Mammary epithelial cell (primary cell): Measurements from ENCODE around the gene IL17RA.

Experiments used
- EZH2 ChIP-seq: IDR thresholded peaks from 2 replicates; pipeline ENCODE4 v1.6.1; 2012; ENCODE audit warnings: low read length, inconsistent platforms, borderline replicate concordance
- TF ChIP-seq, protein P1 (sequence below), 2 donors: IDR thresholded peaks in 1 of 2; conservative IDR thresholded peaks in 1 of 2; 2 replicates each; pipeline ENCODE4 v1.5.1; 2011 to 2012; ENCODE audit warnings: inconsistent platforms in 2 of 2, low read length in 2 of 2, mild to moderate bottlenecking in 2 of 2, control low read depth in 1 of 2, low read depth in 1 of 2; ENCODE audit not compliant: insufficient read depth in 1 of 2; ENCODE audit errors: extremely low read depth in 1 of 2

DNA sequence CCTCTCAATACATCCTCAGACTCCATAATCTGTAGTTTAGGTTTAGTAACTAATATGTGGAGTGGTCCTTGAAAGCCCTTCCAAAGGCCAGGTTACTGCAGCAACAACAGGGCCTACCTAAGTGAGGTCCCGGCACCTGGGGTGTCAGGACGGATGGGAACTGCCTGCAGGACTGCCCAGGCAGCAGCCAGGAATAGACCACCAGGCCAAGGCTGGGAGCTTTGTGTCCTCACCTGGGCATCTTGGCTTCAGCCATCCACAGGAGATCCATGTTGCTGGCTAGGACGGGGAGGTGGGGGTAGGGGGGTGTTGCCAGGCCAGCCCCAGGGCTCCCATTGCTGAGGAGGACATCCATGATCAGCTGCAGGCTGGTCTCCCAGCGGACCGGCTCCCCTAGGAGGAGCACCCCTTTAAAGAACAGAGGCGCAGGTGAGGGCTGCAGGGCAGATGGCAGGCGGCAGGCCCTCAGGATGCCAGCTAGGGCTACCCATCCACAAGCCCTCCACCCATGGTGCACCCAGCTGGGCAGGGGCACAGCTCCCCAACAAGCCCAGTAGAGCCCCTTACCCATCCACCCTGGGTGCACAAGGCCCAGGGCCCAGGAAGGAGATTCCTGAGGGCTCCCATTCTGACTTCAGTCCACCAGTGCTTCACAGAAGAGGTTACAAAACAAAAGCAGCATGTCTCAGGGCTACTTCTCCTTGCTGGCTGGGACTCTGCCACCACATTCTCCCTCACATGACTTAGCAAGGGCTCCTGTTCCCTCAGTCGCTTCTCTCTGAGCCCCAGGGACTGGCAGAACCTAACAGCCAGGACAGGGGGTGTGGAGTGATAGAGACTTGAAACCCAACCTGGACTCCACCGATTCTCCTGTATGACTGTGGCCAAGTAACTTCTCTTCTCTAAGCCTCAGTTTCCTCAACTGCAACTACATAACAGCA, 56.3 kb downstream of the IL17RA start:
- TF ChIP-seq, protein P1, sequence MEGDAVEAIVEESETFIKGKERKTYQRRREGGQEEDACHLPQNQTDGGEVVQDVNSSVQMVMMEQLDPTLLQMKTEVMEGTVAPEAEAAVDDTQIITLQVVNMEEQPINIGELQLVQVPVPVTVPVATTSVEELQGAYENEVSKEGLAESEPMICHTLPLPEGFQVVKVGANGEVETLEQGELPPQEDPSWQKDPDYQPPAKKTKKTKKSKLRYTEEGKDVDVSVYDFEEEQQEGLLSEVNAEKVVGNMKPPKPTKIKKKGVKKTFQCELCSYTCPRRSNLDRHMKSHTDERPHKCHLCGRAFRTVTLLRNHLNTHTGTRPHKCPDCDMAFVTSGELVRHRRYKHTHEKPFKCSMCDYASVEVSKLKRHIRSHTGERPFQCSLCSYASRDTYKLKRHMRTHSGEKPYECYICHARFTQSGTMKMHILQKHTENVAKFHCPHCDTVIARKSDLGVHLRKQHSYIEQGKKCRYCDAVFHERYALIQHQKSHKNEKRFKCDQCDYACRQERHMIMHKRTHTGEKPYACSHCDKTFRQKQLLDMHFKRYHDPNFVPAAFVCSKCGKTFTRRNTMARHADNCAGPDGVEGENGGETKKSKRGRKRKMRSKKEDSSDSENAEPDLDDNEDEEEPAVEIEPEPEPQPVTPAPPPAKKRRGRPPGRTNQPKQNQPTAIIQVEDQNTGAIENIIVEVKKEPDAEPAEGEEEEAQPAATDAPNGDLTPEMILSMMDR (conservative IDR thresholded peaks at IDR 0.05 in 1 of 2, IDR thresholded peaks at IDR 0.05 in 1 of 2; ENCODE audit: extremely low read depth in 1 of 2, insufficient read depth in 1 of 2, low read depth in 1 of 2, low read length in 2 of 2) = no peak
- no peak for TF ChIP-seq EZH2
